NB4 (cell line): ENCODE results near the gene SLC35G3.

ENCODE experiments used
- DNase-seq: peaks from one replicate; pipeline ENCODE4 v3.0.0; 2010; ENCODE audit warnings: low read depth
- H3K4me3 ChIP-seq: one replicate; pipeline ENCODE4 v1.5.1; 2011; ENCODE audit warnings: mild to moderate bottlenecking, low read depth, low read length, moderate library complexity
- MYC ChIP-seq: IDR thresholded peaks from 2 replicates; pipeline ENCODE4 v1.6.1; 2011; ENCODE audit warnings: low read depth, low read length
- POLR2A ChIP-seq: IDR thresholded peaks from 2 replicates; pipeline ENCODE4 v1.6.1; 2011; ENCODE audit warnings: mild to moderate bottlenecking; ENCODE audit not compliant: insufficient read length; ENCODE audit errors: extremely low read depth
- TF ChIP-seq, protein P1 (sequence below): IDR thresholded peaks from one replicate; pipeline ENCODE4 v1.5.1; 2012; ENCODE audit warnings: low read depth, low read length
- TF ChIP-seq, protein P2 (sequence below): IDR thresholded peaks from 2 replicates; pipeline ENCODE4 v1.6.1; 2011; ENCODE audit warnings: low read depth, low read length

The SLC35G3 gene

DNA sequence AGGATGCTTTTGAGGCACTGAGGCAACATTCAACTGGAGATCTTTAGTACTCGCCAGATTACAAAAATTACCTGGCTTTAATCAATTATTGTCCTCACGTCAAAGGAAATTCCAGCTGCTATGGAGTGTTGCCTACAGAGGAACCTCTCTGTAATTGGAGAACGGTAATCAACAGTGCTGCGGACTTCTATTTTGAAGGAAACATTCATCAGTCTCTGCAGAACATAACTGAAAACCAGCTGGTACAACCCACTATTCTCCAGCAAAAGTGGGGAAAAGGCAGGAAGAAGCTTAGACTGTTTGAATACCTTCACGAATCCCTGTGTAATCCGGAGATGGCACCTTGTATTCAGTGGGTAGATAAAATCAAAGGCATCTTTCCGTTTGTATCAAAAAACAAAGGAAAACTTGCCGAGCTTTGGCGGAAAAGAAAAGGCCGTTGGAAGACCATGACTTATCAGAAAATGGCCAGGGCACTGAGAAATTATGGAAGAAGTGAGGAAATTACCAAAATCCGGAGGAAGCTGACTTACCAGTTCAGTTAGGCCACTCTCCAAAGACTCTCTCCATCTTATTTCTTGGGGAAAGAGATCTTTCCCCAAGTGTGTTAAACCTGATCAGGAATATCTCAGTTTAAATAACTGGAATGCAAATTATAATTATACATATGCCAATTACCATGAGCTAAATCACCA lies 3.0 kb downstream of the SLC35G3 start:
- DNase-seq, result no peak
- TF ChIP-seq, protein P1, sequence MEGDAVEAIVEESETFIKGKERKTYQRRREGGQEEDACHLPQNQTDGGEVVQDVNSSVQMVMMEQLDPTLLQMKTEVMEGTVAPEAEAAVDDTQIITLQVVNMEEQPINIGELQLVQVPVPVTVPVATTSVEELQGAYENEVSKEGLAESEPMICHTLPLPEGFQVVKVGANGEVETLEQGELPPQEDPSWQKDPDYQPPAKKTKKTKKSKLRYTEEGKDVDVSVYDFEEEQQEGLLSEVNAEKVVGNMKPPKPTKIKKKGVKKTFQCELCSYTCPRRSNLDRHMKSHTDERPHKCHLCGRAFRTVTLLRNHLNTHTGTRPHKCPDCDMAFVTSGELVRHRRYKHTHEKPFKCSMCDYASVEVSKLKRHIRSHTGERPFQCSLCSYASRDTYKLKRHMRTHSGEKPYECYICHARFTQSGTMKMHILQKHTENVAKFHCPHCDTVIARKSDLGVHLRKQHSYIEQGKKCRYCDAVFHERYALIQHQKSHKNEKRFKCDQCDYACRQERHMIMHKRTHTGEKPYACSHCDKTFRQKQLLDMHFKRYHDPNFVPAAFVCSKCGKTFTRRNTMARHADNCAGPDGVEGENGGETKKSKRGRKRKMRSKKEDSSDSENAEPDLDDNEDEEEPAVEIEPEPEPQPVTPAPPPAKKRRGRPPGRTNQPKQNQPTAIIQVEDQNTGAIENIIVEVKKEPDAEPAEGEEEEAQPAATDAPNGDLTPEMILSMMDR, result no peak
- TF ChIP-seq, protein P2, sequence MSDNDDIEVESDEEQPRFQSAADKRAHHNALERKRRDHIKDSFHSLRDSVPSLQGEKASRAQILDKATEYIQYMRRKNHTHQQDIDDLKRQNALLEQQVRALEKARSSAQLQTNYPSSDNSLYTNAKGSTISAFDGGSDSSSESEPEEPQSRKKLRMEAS, result no peak
- no peak for TF ChIP-seq MYC
- TF ChIP-seq POLR2A, result no peak
- no peak overlapping the region for H3K4me3 ChIP-seq

DNA sequence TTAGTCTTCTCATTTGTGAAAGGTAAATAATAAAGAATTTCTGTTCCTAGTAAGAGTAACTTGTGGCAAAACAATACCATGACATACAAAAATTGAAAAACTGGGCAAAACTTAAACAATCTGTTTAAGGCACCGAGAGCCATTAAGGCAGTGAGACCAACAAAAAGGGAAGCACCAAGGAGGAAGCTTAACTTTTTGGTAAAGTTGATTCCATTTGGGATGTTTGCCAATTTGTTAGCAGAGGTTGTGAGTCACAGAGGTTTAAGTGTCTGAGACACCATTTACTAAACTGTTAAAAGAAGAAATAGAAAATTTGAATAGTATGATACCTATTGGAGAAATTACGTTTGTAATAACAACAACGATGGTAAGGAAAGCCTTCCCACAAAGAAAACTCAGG lies 4.9 kb downstream of the SLC35G3 start:
- TF ChIP-seq, protein P2, result no peak
- TF ChIP-seq, protein P1, result no peak
- no peak for TF ChIP-seq POLR2A
- no peak for TF ChIP-seq MYC
- DNase-seq, result peak; percentile 75
- no peak overlapping the region for H3K4me3 ChIP-seq

DNA sequence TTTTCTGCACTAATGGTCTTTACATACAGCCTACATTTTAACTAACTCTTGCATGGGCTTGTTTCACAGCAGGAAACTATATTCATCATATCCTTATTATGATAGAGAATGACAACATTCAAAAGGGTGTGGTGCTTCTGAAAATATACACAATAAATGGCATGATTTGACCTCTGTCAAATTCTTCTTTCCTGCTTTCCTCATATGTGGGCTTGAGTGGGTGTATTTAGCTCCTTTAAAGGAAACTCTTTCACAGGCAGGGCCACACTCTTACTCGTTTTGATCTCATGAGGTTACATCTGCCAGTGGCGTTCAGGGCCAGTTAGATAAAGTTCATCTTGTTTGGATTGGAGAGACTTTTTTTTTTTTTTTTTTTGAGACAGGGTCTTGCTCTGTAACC lies 6.1 kb downstream of the SLC35G3 start:
- no peak for DNase-seq
- H3K4me3 ChIP-seq, result no peak overlapping the region
- TF ChIP-seq MYC (no peak), POLR2A (no peak)
- TF ChIP-seq, protein P1, result no peak
- TF ChIP-seq, protein P2, result no peak

DNA sequence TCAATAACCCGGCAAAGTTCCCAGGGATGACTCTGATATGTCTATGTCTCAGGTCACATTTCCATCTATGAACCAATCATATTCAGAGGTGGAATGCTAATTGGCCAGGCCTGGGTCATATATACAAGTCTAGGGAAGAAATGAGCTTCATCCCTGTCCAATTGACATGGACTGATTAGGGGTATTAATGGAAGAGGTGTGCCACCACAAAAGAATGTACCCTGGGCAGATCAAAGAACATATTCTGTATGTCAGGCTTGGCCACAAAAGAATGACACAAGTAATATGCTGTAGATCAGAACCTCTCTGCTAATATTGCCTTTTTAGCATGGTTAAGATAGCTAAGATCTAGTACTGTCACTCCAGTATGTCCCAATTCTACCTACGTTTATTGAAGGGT lies 6.7 kb downstream of the SLC35G3 start:
- no peak overlapping the region for H3K4me3 ChIP-seq
- TF ChIP-seq MYC (no peak), POLR2A (no peak)
- TF ChIP-seq, protein P2, result no peak
- TF ChIP-seq, protein P1, result no peak
- DNase-seq, result no peak

DNA sequence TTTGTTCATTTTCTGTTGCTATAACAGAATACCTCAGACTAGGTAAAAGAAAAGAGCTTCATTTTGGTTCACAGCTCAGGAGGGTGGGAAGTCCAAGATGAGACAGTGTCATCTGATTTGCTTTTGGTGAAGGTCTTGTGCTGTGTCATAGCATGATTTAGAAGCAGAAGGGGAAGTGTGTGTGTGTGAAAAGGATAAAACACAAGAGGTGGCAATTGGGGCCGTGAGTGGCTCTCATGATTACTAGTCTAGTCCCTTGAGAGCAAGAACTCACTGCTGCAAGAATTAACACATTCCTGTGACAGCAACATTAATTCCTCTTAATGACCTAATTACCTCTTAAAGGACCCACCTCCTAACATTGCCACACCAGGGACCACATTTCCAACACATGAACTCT lies 8.3 kb downstream of the SLC35G3 start:
- peak; percentile 58 for DNase-seq
- H3K4me3 ChIP-seq, result no peak overlapping the region
- TF ChIP-seq MYC (no peak), POLR2A (no peak)
- TF ChIP-seq, protein P1, result no peak
- TF ChIP-seq, protein P2, result no peak
